Measurements from ENCODE around the gene HLA-DQB1.
"Not testable (repeated sequence)": the region's sequence is repeated elsewhere in the genome, so short reads cannot be mapped to it uniquely, and the experiment has no call there.

The HLA-DQB1 gene

DNA sequence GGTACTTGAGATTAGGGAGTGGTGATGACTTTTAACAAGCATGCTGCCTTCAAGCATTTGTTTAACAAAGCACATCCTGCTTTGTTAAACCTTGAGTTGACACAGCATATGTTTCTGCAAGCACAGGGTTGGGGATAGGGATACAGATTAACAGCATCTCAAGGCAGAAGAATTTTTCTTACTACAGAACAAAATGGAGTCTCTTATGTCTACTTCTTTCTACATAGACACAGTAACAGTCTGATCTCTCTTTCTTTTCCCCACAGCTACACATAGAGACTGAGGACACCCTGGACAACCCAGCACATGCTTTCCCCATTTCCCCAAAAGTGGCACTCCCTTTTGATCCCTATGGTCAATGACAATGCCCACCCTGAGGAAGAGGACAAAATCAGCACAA, 8.6 kb downstream of the HLA-DQB1 start:
- not testable (repeated sequence) for H3K36me3 ChIP-seq (ENCODE audit: control insufficient read depth, insufficient read depth, low read length); H3K4me3 ChIP-seq (ENCODE audit: low read length); H3K9ac ChIP-seq (ENCODE audit: low read length); H3K27ac ChIP-seq (ENCODE audit: low read depth, low read length); H3K4me1 ChIP-seq (ENCODE audit: control insufficient read depth, insufficient read depth, low read length); H3K27me3 ChIP-seq (ENCODE audit: control insufficient read depth, insufficient read depth, low read length)

DNA sequence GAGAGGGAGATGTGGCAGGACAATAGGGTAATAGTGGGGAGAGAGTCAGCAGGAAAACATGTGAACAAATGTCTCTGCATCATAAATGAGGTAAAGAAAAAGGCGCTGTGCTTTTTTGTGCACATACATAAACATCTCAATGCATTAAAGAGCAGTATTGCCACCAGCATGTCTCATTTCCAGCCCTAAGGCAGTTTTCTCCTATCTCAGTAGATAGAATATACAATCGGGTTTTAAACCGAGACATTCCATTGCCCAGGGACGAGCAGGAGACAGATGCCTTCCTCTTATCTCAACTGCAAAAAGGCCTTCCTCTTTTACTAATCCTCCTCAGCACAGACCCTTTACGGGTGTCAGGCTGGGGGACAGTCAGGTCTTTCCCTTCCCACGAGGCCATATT, 9.1 kb downstream of the HLA-DQB1 start:
- not testable (repeated sequence) for H3K4me3 ChIP-seq (ENCODE audit: low read length); H3K27ac ChIP-seq (ENCODE audit: low read depth, low read length); H3K27me3 ChIP-seq (ENCODE audit: control insufficient read depth, insufficient read depth, low read length); H3K4me1 ChIP-seq (ENCODE audit: control insufficient read depth, insufficient read depth, low read length); H3K36me3 ChIP-seq (ENCODE audit: control insufficient read depth, insufficient read depth, low read length); H3K9ac ChIP-seq (ENCODE audit: low read length)

DNA sequence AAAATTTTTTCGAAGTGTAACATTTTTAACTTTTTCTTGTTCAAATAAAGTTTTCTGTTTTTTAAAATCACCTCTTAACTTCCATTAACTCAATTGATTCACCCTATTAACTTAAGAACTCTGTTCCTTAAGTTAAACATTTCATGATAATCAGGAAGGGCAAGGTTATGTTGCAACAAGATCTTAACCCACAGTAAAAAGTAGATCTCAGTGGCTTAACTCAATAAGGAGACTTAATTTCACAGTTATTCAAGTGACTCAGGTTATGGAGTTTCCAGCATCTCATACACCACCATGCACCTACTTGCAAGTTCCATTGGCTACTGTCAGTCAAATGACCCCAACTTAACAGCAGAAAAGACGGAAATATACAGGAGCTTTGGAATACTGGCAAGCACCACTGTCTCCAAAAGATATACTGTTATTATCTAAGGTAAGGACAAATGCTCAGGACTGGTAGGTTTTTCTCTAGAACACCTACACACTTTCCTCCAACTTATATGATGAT, 11.2 kb downstream of the HLA-DQB1 start:
- no peak overlapping the region for H3K27ac ChIP-seq (ENCODE audit: low read depth, low read length)
- H3K9ac ChIP-seq (ENCODE audit: low read length): no peak overlapping the region
- H3K27me3 ChIP-seq (ENCODE audit: control insufficient read depth, insufficient read depth, low read length): no peaks in the 10 kb centered on the region

DNA sequence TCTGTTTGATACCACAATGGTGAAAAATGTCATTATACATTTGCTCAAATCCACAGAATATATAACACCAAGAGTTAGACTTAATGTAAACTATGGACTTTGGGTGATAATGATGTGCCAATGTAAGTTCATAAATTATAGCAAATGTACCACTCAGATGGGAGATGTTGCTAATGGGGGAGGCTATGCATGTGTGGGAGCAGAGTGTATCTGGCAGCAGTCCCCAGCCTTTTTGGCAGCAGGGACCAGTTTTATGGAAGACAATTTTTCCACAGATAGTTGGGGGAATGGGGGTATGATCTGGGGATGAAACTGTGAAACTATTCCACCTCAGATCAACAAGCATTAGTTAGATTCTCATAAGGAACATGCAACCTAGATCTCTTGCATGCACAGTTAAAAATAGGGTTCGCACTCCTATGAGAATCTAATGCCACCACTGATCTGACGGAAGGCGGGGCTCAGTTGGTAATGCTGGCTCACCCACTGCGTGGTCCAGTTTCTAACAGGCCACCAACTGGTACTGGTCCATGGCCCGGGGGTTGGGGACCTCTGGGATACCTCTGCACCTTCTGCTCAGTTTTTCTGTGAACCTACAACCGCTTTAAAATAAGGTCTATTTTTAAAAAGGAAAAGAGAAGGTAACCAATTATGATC, 21.3 kb downstream of the HLA-DQB1 start:
- Histone ChIP-seq H3K4me1 (ENCODE audit: control insufficient read depth, insufficient read depth, low read length) (no peaks in the 10 kb centered on the region), H3K27ac (ENCODE audit: low read depth, low read length) (no peak overlapping the region), H3K36me3 (ENCODE audit: control insufficient read depth, insufficient read depth, low read length) (no peaks in the 10 kb centered on the region), H3K9ac (ENCODE audit: low read length) (no peak overlapping the region), H3K27me3 (ENCODE audit: control insufficient read depth, insufficient read depth, low read length) (no peaks in the 10 kb centered on the region), H3K4me3 (ENCODE audit: low read length) (no peak overlapping the region)

More for the DNA sequence above, 11.2 kb downstream of the HLA-DQB1 start:
- H3K4me1 ChIP-seq (ENCODE audit: control insufficient read depth, insufficient read depth, low read length): no peaks in the 10 kb centered on the region
- H3K36me3 ChIP-seq (ENCODE audit: control insufficient read depth, insufficient read depth, low read length): no peaks in the 10 kb centered on the region
- no peak overlapping the region for H3K4me3 ChIP-seq (ENCODE audit: low read length)

DNA sequence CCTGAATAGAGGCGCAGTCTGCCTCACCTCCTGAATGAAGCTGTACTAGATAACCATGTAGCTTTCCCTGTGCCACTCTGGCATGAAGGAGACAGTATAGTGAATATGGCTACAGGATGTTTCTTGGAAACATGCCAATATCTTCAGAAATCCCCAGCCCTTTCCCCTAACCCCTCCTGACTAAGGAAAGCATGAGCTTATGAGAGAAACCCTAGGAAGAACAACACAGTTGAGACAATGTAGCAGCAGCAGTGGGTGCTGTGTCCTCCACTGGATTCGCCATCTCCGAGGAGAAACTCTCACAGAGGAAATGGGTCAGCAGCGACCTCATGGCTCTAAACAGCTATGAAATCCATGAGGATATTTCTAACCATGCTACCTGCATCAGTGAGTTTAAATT, 22.6 kb downstream of the HLA-DQB1 start:
- no peaks in the 10 kb centered on the region for H3K4me1 ChIP-seq (ENCODE audit: control insufficient read depth, insufficient read depth, low read length)
- H3K36me3 ChIP-seq (ENCODE audit: control insufficient read depth, insufficient read depth, low read length): no peaks in the 10 kb centered on the region
- H3K27me3 ChIP-seq (ENCODE audit: control insufficient read depth, insufficient read depth, low read length): no peaks in the 10 kb centered on the region
- no peak overlapping the region for H3K9ac ChIP-seq (ENCODE audit: low read length)
- H3K27ac ChIP-seq (ENCODE audit: low read depth, low read length): no peak overlapping the region
- H3K4me3 ChIP-seq (ENCODE audit: low read length): no peak overlapping the region

DNA sequence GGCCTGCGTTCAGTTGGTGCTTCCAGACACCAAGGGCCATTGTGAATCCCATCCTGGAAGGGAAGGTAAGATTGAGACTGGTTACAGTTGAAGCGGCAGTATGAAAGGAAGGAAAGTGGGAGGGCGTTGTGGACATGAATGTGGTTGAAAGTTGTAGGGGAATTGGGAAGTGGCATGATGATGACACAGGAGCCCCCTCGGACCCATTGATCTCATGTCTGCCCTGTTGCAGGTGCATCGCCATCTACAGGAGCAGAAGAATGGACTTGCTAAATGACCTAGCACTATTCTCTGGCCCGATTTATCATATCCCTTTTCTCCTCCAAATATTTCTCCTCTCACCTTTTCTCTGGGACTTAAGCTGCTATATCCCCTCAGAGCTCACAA, 23.7 kb downstream of the HLA-DQB1 start:
- H3K4me1 ChIP-seq (ENCODE audit: control insufficient read depth, insufficient read depth, low read length): no peaks in the 10 kb centered on the region
- H3K4me3 ChIP-seq (ENCODE audit: low read length): no peak overlapping the region
- no peaks in the 10 kb centered on the region for H3K36me3 ChIP-seq (ENCODE audit: control insufficient read depth, insufficient read depth, low read length)
- no peaks in the 10 kb centered on the region for H3K27me3 ChIP-seq (ENCODE audit: control insufficient read depth, insufficient read depth, low read length)
- no peak overlapping the region for H3K9ac ChIP-seq (ENCODE audit: low read length)
- no peak overlapping the region for H3K27ac ChIP-seq (ENCODE audit: low read depth, low read length)

DNA sequence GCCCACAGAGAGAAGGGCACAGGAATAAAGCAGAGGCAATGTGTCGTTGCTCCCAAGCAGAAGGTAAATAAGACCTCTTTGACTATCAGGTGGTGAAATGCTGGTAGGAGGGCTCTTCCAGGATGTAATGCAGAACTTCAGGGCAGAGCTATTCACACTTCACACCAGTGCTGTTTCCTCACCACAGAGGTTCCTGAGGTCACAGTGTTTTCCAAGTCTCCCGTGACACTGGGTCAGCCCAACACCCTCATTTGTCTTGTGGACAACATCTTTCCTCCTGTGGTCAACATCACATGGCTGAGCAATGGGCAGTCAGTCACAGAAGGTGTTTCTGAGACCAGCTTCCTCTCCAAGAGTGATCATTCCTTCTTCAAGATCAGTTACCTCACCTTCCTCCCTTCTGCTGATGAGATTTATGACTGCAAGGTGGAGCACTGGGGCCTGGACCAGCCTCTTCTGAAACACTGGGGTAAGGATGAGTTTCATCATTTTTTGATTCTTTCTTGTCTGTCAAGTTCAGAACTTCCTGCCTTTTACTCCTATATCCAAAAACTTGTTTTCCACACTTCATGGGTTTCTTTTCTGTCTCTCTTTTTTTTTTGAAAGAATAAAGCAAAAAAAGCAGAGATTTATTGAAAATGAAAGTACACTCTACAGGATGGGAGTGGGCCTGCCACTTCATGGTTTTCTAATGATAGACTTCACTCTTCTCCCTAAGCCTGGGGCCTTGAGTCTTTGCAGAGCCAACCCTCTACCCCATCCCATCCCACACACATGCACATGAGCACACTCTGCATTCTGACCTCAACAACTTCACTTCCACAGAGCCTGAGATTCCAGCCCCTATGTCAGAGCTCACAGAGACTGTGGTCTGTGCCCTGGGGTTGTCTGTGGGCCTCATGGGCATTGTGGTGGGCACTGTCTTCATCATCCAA, 24.4 kb downstream of the HLA-DQB1 start:
- H3K4me3 ChIP-seq (ENCODE audit: low read length); H3K4me1 ChIP-seq (ENCODE audit: control insufficient read depth, insufficient read depth, low read length); H3K36me3 ChIP-seq (ENCODE audit: control insufficient read depth, insufficient read depth, low read length): not testable (repeated sequence)

DNA sequence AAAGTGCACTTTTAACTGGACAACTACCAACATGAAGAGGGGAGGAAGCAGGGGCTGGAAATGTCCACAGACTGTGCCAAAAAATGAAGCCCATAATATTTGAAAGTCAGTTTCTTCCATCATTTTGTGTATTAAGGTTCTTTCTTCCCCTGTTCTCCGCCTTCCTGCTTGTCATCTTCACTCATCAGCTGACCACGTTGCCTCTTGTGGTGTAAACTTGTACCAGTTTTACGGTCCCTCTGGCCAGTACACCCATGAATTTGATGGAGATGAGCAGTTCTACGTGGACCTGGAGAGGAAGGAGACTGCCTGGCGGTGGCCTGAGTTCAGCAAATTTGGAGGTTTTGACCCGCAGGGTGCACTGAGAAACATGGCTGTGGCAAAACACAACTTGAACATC, 25.3 kb downstream of the HLA-DQB1 start:
- H3K36me3 ChIP-seq (ENCODE audit: control insufficient read depth, insufficient read depth, low read length): no peaks in the 10 kb centered on the region
- H3K4me3 ChIP-seq (ENCODE audit: low read length): no peak overlapping the region
- no peaks in the 10 kb centered on the region for H3K4me1 ChIP-seq (ENCODE audit: control insufficient read depth, insufficient read depth, low read length)
- H3K27ac ChIP-seq (ENCODE audit: low read depth, low read length): no peak overlapping the region
- H3K9ac ChIP-seq (ENCODE audit: low read length): no peak overlapping the region
- no peaks in the 10 kb centered on the region for H3K27me3 ChIP-seq (ENCODE audit: control insufficient read depth, insufficient read depth, low read length)

More for the DNA sequence above, 24.4 kb downstream of the HLA-DQB1 start:
- not testable (repeated sequence) for H3K27me3 ChIP-seq (ENCODE audit: control insufficient read depth, insufficient read depth, low read length); H3K27ac ChIP-seq (ENCODE audit: low read depth, low read length); H3K9ac ChIP-seq (ENCODE audit: low read length)

DNA sequence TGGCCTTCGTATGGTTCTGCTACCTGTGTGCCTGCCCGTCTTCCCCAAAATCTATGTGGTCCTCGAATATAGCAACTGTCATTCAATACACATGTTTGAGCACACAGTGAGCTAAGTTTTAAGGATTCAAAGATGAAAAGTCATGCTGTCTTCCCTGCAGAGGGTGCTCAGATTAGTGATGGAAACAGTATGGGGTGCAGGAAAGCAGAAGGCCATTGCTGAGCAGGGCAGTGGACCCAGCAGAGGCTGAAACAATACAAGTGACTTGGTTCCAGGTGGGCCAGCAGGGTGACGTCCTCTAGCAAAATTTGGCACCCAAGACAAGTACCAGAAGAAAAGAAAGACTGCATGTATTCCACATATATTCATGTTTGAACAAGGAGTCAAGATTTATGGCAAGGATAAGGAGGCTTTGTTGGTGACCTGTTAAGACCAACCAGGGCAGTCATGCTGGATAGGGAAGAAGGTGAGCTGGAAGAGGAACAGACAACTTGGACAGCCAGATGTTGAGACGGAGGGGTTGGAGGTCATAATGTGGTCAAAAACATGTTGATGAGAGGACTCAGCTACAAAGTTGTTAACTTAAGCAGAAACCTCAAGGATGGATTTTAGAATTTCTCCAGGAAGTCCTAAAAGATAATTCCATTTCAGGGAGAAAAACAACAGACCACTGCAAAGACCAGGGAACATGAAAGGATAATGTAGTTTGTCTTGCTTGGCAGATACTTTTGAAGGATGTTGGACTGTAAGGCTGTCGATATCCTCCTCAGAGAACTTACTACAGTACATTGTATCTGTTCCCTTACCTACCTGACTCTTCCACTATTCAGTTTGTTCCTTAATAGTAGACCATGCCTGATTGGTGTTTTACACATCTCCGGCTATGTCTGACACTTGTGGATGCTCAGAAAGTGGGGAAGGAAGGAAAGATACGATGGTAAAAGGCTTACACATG, 26.7 kb downstream of the HLA-DQB1 start:
- Histone ChIP-seq H3K27ac (ENCODE audit: low read depth, low read length) (no peak overlapping the region), H3K27me3 (ENCODE audit: control insufficient read depth, insufficient read depth, low read length) (no peaks in the 10 kb centered on the region), H3K4me1 (ENCODE audit: control insufficient read depth, insufficient read depth, low read length) (no peaks in the 10 kb centered on the region), H3K9ac (ENCODE audit: low read length) (no peak overlapping the region), H3K4me3 (ENCODE audit: low read length) (no peak overlapping the region), H3K36me3 (ENCODE audit: control insufficient read depth, insufficient read depth, low read length) (no peaks in the 10 kb centered on the region)

DNA sequence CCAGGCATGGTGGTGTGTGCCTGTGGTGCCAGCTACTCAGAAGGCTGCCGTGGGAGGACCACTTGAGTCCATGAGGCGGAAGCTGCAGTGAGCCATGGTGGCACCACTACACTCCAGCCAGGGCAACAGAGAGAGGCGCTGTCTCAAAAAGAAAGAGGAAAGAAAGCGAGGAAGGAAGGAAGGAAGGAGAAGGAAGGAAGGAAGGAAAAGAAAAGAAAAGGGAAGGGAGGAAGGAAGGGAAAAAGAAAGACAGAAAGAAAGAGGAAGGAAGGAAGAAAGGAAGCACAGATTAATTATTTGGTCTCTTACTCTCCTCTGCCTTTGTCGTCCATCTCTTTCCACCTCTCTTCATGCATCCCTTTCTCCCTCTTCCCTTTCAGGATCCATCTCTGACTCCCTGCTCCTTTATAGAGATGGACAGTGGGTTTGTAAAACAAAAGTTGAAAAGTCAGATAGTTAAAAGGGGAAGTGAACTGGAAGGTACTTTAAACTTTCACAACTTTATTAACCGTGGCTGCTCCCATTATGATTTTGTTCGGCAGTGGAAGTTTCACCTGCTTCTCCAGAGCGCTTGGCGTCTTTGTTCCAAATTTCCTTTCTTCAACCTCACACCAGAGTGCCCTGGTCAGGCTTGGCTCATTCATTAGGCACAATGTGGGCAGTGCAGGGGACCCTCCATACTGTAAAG, 27.8 kb downstream of the HLA-DQB1 start:
- Histone ChIP-seq H3K36me3 (ENCODE audit: control insufficient read depth, insufficient read depth, low read length) (no peaks in the 10 kb centered on the region), H3K27ac (ENCODE audit: low read depth, low read length) (no peak overlapping the region), H3K9ac (ENCODE audit: low read length) (no peak overlapping the region), H3K27me3 (ENCODE audit: control insufficient read depth, insufficient read depth, low read length) (no peaks in the 10 kb centered on the region), H3K4me3 (ENCODE audit: low read length) (no peak overlapping the region), H3K4me1 (ENCODE audit: control insufficient read depth, insufficient read depth, low read length) (no peaks in the 10 kb centered on the region)

DNA sequence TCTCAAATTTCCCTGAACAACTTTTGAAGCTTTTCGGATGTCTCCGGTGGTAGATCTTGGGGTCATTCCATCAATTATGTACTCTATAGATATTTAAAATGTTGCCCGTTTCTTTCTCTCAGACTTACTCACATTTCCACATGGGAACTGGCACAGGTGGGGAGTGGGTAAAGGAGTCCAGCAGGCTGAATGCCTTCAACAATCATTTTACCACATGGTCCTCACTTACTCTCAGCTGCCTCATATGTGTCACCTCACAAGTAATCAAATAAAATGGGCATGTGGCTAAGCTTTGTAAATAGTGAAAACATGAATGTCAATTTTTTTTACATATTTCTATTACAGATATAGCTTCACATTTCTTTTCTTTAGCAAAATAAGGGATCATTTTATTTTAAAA, 28.6 kb downstream of the HLA-DQB1 start:
- no peak overlapping the region for H3K9ac ChIP-seq (ENCODE audit: low read length)
- no peaks in the 10 kb centered on the region for H3K36me3 ChIP-seq (ENCODE audit: control insufficient read depth, insufficient read depth, low read length)
- H3K4me3 ChIP-seq (ENCODE audit: low read length): no peak overlapping the region
- H3K4me1 ChIP-seq (ENCODE audit: control insufficient read depth, insufficient read depth, low read length): no peaks in the 10 kb centered on the region
- H3K27me3 ChIP-seq (ENCODE audit: control insufficient read depth, insufficient read depth, low read length): no peaks in the 10 kb centered on the region
- no peak overlapping the region for H3K27ac ChIP-seq (ENCODE audit: low read depth, low read length)
